CD14-positive monocyte (primary cell): ENCODE data around the gene BOD1L1. TPM values are rescaled to one million over a fixed set of nuclear protein-coding genes. Genes with fewer than 3 reads are reported as not detected.

Experiments used
- DNase-seq, 3 donors: peaks; one replicate each; pipeline ENCODE4 v3.0.0-alpha.2; 2011 to 2022
- H2AFZ ChIP-seq: 2 replicates; pipeline ENCODE4 v1.6.0; 2012; ENCODE audit warnings: mild to moderate bottlenecking, low read depth, low read length, inconsistent platforms; ENCODE audit not compliant: insufficient read depth, poor library complexity, severe bottlenecking
- H3K27ac ChIP-seq, 2 donors: 1 replicate in 1 of 2; 2 replicates in 1 of 2; pipeline ENCODE4 v1.5.1; 2012 to 2013; ENCODE audit warnings: low read length in 2 of 2, control low read depth in 1 of 2, inconsistent platforms in 1 of 2, low read depth in 1 of 2, mild to moderate bottlenecking in 1 of 2
- H3K27me3 ChIP-seq, 2 donors: one replicate each; pipeline versions ENCODE4 v1.6.0 to v1.6.1; 2011 to 2013; ENCODE audit warnings: low read length in 2 of 2; ENCODE audit not compliant: control insufficient read depth in 2 of 2, insufficient read depth in 2 of 2
- H3K36me3 ChIP-seq, 2 donors: replicated peaks in 1 of 2; 1 replicate in 1 of 2; 2 replicates in 1 of 2; pipeline versions ENCODE4 v1.5.1 to v1.6.1; 2012 to 2013; ENCODE audit warnings: low read length in 2 of 2, control low read depth in 1 of 2, inconsistent platforms in 1 of 2, mild to moderate bottlenecking in 1 of 2; ENCODE audit not compliant: insufficient read depth in 2 of 2, control insufficient read depth in 1 of 2
- H3K4me1 ChIP-seq, 2 donors: 1 replicate in 1 of 2; 2 replicates in 1 of 2; pipeline versions ENCODE4 v1.5.1 to v1.6.1; 2012 to 2013; ENCODE audit warnings: low read length in 2 of 2, control low read depth in 1 of 2, inconsistent platforms in 1 of 2, mild to moderate bottlenecking in 1 of 2, moderate library complexity in 1 of 2; ENCODE audit not compliant: insufficient read depth in 2 of 2, control insufficient read depth in 1 of 2
- H3K4me2 ChIP-seq: replicated peaks from 2 replicates; pipeline ENCODE3; 2012; ENCODE audit warnings: low read length, moderate library complexity, mild to moderate bottlenecking; ENCODE audit not compliant: poor library complexity, severe bottlenecking; ENCODE audit errors: extremely low read depth
- H3K4me3 ChIP-seq, 3 experiments: fragments of 200-600 bp in 1 of 3; sonication (generic) in 1 of 3; replicated peaks in 1 of 3; 1 replicate in 2 of 3; 2 replicates in 1 of 3; pipeline ENCODE4 v1.5.1; 2011 to 2013; ENCODE audit warnings: low read length in 3 of 3, mild to moderate bottlenecking in 3 of 3, control low read depth in 2 of 3, low read depth in 2 of 3, inconsistent platforms in 1 of 3, moderate library complexity in 1 of 3
- H3K79me2 ChIP-seq: 2 replicates; pipeline ENCODE4 v1.6.0; 2012; ENCODE audit warnings: mild to moderate bottlenecking, control low read depth, inconsistent platforms, low read length, moderate library complexity; ENCODE audit not compliant: insufficient read depth
- H3K9ac ChIP-seq: 2 replicates; pipeline ENCODE4 v1.6.0; 2017; ENCODE audit warnings: low read length, mild to moderate bottlenecking; ENCODE audit not compliant: insufficient read depth, poor library complexity, severe bottlenecking
- H3K9me3 ChIP-seq, 2 donors: replicated peaks in 1 of 2; 1 replicate in 1 of 2; 2 replicates in 1 of 2; pipeline versions ENCODE4 v1.5.1 to v1.6.1; 2012 to 2013; ENCODE audit warnings: low read length in 2 of 2, control low read depth in 1 of 2; ENCODE audit not compliant: control insufficient read depth in 1 of 2, insufficient read depth in 1 of 2
- H4K20me1 ChIP-seq: 2 replicates; pipeline ENCODE4 v1.6.0; 2012; ENCODE audit warnings: mild to moderate bottlenecking, low read length, control low read depth, moderate library complexity; ENCODE audit not compliant: insufficient read depth
- H3K27ac Mint-ChIP-seq, 7 donors: one replicate each; pipeline ENCODE4 v1.8.0; 2020; ENCODE audit warnings: mild to moderate bottlenecking in 7 of 7, mixed read lengths in 7 of 7, moderate library complexity in 6 of 7, inconsistent platforms in 2 of 7
- H3K27me3 Mint-ChIP-seq, 3 donors: one replicate each; pipeline ENCODE4 v1.8.0; 2021 to 2022; ENCODE audit warnings: low read depth in 3 of 3, mild to moderate bottlenecking in 3 of 3, mixed read lengths in 3 of 3, moderate library complexity in 3 of 3, inconsistent platforms in 1 of 3
- H3K36me3 Mint-ChIP-seq, 2 donors: one replicate each; pipeline ENCODE4 v1.8.0; 2020; ENCODE audit warnings: mixed read lengths in 2 of 2, inconsistent platforms in 1 of 2, mild to moderate bottlenecking in 1 of 2
- H3K4me1 Mint-ChIP-seq: one replicate; pipeline ENCODE4 v1.8.0; 2020; ENCODE audit warnings: mild to moderate bottlenecking, mixed read lengths
- H3K4me3 Mint-ChIP-seq, 2 donors: one replicate each; pipeline ENCODE4 v1.8.0; 2020; ENCODE audit warnings: mild to moderate bottlenecking in 2 of 2, mixed read lengths in 2 of 2, moderate library complexity in 1 of 2
- H3K9me3 Mint-ChIP-seq, 7 donors: one replicate each; pipeline ENCODE4 v1.8.0; 2020 to 2022; ENCODE audit warnings: mixed read lengths in 7 of 7, mild to moderate bottlenecking in 6 of 7, moderate library complexity in 6 of 7, inconsistent platforms in 2 of 7
- WGBS: methylation state at CpG from one replicate; pipeline ENCODE4 v1.1.5; 2013; ENCODE audit warnings: missing lambda C conversion rate; ENCODE audit not compliant: insufficient coverage; 5-methylcytosine and 5-hydroxymethylcytosine counted together
- intact Hi-C, 2 donors: fragments of 100-400 bp; cut with micrococcal nuclease; formaldehyde crosslinking; loops; one replicate each; pipeline versions ENCODE4 v1.15.0 to v1.15.1; 2023
- polyA plus RNA-seq, 3 donors: library from polyadenylated mRNA; depleted of rRNA in 1 of 3; unstranded in 2 of 3; stranded (reverse) in 1 of 3; fragments of 300-500 nt in 2 of 3; fragments of >200 nt in 1 of 3; fragmentation: Illumina TruSeq in 2 of 3; gene quantifications; 1 replicate in 2 of 3; 2 replicates in 1 of 3; pipeline ENCODE4 v1.2.3, GENCODE V29; 2012 to 2021
- TF ChIP-seq, protein P1 (sequence below): fragments of 200-600 bp; IDR thresholded peaks from one replicate; pipeline ENCODE4 v1.8.0; 2022; ENCODE audit warnings: antibody characterized with exemption, mild to moderate bottlenecking

The BOD1L1 gene
- polyA plus RNA-seq, 3 donors = 0.72 to 26.7 (median 1.5) TPM

DNA sequence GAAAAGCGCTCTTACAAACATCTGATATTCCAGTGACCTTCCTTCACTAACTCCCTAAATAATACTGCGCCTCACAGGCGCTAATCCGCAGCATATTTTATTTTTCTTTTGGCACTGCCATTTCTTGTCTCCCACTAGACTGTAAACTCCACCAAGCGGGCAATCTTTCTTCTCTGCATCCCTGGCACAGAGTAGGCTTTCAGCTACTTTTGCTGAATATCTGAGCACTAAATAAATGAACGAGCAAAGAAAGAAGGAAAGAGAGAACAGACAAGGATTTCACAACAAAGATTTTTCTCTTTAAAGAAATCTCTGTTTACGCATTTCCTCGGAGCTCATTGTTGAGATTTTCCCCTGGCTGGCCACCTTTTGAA is 95.9 kb downstream of the BOD1L1 start:
- DNase-seq = no peak
- Histone ChIP-seq H3K27ac (no peak overlapping the region), H3K9me3 (peaks cover 18 to 80% of the 10 kb centered on the region in 2 donors), H3K79me2 (no peaks in the 10 kb centered on the region), H3K4me1 (peaks cover 47 to 54% of the 10 kb centered on the region in 2 donors), H3K36me3 (no peaks in the 10 kb centered on the region), H3K9ac (no peak overlapping the region), H3K4me2 (peak overlapping the region; percentile 42), H3K27me3 (peaks cover 93 to 99% of the 10 kb centered on the region in 2 donors), H2AFZ (no peak overlapping the region), H3K4me3 (peak overlapping the region in 1 of 3 experiments; percentile 51), H4K20me1 (no peaks in the 10 kb centered on the region)
- peak overlapping the region in 1 of 2 donors; percentile 89 for H3K4me3 Mint-ChIP-seq
- H3K36me3 Mint-ChIP-seq = peaks cover 4 to 28% of the 10 kb centered on the region in 2 donors
- intact Hi-C loops = no loop called here
- peaks cover 0 to 61% (median 34%) of the 10 kb centered on the region in 7 donors for H3K9me3 Mint-ChIP-seq
- 11% methylated on average over 5 of the region's 8 CpGs for WGBS
- peaks cover 99% of the 10 kb centered on the region in 3 donors for H3K27me3 Mint-ChIP-seq
- peaks cover 54% of the 10 kb centered on the region for H3K4me1 Mint-ChIP-seq
- peak overlapping the region in 1 of 7 donors; percentile 20 for H3K27ac Mint-ChIP-seq
- TF ChIP-seq, protein P1, sequence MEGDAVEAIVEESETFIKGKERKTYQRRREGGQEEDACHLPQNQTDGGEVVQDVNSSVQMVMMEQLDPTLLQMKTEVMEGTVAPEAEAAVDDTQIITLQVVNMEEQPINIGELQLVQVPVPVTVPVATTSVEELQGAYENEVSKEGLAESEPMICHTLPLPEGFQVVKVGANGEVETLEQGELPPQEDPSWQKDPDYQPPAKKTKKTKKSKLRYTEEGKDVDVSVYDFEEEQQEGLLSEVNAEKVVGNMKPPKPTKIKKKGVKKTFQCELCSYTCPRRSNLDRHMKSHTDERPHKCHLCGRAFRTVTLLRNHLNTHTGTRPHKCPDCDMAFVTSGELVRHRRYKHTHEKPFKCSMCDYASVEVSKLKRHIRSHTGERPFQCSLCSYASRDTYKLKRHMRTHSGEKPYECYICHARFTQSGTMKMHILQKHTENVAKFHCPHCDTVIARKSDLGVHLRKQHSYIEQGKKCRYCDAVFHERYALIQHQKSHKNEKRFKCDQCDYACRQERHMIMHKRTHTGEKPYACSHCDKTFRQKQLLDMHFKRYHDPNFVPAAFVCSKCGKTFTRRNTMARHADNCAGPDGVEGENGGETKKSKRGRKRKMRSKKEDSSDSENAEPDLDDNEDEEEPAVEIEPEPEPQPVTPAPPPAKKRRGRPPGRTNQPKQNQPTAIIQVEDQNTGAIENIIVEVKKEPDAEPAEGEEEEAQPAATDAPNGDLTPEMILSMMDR = no peak

DNA sequence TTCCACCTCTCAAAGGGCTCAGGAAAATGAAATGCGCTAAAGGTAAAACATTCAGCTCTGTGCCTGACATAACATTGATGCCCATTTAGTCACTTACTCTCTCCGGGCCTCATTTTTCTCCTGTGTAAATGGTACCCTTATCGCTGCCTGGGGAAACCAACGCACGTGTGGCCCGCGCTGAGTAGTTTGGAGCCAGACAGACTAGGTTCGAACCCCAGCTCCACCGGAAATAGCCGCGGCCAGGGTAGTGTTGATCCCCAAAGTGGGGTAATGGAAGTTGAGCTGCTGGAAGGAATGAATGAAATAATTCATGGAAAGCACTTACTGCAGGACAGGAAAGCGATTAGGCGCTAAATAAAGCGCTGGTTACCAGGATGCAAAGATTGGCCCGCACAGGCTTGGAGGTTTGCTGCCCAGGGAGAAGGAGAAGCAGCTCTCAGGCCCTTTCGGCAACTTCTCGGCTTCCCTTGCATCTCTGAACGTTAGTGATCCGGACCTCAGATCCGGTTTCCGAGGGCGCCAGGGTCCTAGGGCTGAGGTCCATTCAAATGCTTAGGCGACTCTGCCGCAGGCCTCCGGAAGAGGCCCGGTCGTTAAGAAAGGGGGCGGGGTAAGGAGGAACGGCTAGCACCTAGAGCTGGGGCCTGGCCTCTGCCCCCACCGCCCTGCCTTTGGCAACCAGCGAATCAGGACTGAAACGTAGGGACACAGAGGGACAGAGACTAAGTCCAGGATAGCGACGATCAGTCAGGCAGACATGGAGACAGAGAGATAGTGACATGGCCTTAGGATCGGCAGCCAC is 96.5 kb downstream of the BOD1L1 start:
- Histone ChIP-seq H3K4me1 (peaks cover 47 to 54% of the 10 kb centered on the region in 2 donors), H3K36me3 (no peaks in the 10 kb centered on the region), H4K20me1 (no peaks in the 10 kb centered on the region), H3K4me2 (peak overlapping the region; percentile 42), H3K79me2 (no peaks in the 10 kb centered on the region), H3K27ac (no peak overlapping the region), H2AFZ (no peak overlapping the region), H3K9me3 (peaks cover 18 to 80% of the 10 kb centered on the region in 2 donors), H3K27me3 (peaks cover 93 to 99% of the 10 kb centered on the region in 2 donors), H3K9ac (no peak overlapping the region), H3K4me3 (peak overlapping the region in 1 of 3 experiments; percentile 51)
- no peak for DNase-seq
- intact Hi-C loops = no loop called here
- H3K27ac Mint-ChIP-seq = peak overlapping the region in 1 of 7 donors; percentile 85
- H3K27me3 Mint-ChIP-seq = peaks cover 99% of the 10 kb centered on the region in 3 donors
- H3K4me1 Mint-ChIP-seq = peaks cover 53% of the 10 kb centered on the region
- H3K9me3 Mint-ChIP-seq = peaks cover 0 to 56% (median 34%) of the 10 kb centered on the region in 7 donors
- H3K36me3 Mint-ChIP-seq = peaks cover 4 to 28% of the 10 kb centered on the region in 2 donors
- H3K4me3 Mint-ChIP-seq = peak overlapping the region; percentile 16 to 89
- WGBS = 3% methylated on average over 32 of the region's 35 CpGs
- TF ChIP-seq, protein P1 = no peak
